HepG2 (cell line): ENCODE measurements around the gene TMCC2. TPM values are rescaled to one million over a fixed set of nuclear protein-coding genes. Genes with fewer than 3 reads are reported as not detected.

Experiments
- BCL6 ChIP-seq: IDR thresholded peaks from 2 replicates; pipeline ENCODE4 v1.6.1; 2016; ENCODE audit warnings: missing genetic modification reagents, missing compliant biosample characterization
- EHMT2 ChIP-seq: fragments of 200-600 bp; sonication (generic); IDR thresholded peaks from 2 replicates; pipeline ENCODE4 v1.7.0; 2017; ENCODE audit warnings: antibody characterized with exemption, low read depth, low read length, borderline replicate concordance
- HNRNPUL1 ChIP-seq: fragments of 200-400 bp; formaldehyde crosslinking; IDR thresholded peaks from 2 replicates; pipeline ENCODE4 v1.6.1; 2017; ENCODE audit warnings: low read depth, mild to moderate bottlenecking, low read length, moderate library complexity
- HOXA3 ChIP-seq: sonication (generic); formaldehyde crosslinking; IDR thresholded peaks from 2 replicates; pipeline ENCODE4 v1.5.0; 2020; ENCODE audit warnings: missing genetic modification reagents
- KAT8 ChIP-seq: IDR thresholded peaks from 2 replicates; pipeline ENCODE4 v1.6.1; 2016; ENCODE audit warnings: missing genetic modification reagents, missing compliant biosample characterization
- KDM1A ChIP-seq: IDR thresholded peaks from 2 replicates; pipeline ENCODE4 v1.6.1; 2016; ENCODE audit warnings: missing compliant biosample characterization
- SCMH1 ChIP-seq: sonication (generic); formaldehyde crosslinking; IDR thresholded peaks from 2 replicates; pipeline ENCODE4 v1.9.0; 2021; ENCODE audit warnings: missing genetic modification reagents, mild to moderate bottlenecking, borderline replicate concordance
- STAT6 ChIP-seq: sonication (generic); formaldehyde crosslinking; IDR thresholded peaks from 2 replicates; pipeline ENCODE4 v1.4.0; 2020; ENCODE audit warnings: missing genetic modification reagents, mild to moderate bottlenecking, borderline replicate concordance
- U2AF2 ChIP-seq: fragments of 200-400 bp; formaldehyde crosslinking; IDR thresholded peaks from 2 replicates; pipeline ENCODE4 v1.6.1; 2017; ENCODE audit warnings: low read depth, mild to moderate bottlenecking, low read length
- ZMAT5 ChIP-seq: sonication (generic); formaldehyde crosslinking; IDR thresholded peaks from 2 replicates; pipeline ENCODE4 v1.5.0; 2020; ENCODE audit warnings: mild to moderate bottlenecking, low read depth, missing genetic modification reagents, borderline replicate concordance
- ZSCAN9 ChIP-seq: IDR thresholded peaks from 2 replicates; pipeline ENCODE4 v1.6.1; 2016; ENCODE audit warnings: borderline replicate concordance
- polyA plus RNA-seq, 8 experiments: library from polyadenylated mRNA; depleted of rRNA in 3 of 8; stranded (reverse) in 7 of 8; unstranded in 1 of 8; fragments of >200 nt; fragmentation: Illumina TruSeq in 4 of 8; extraction: Trizol in 4 of 8; gene quantifications; 2 replicates each; pipeline versions ENCODE4 v1.2.1 to v1.2.3, GENCODE V29; 2011 to 2016; ENCODE audit warnings: low read depth in 4 of 8, missing spikeins in 1 of 8, mixed read lengths in 1 of 8; ENCODE audit not compliant: insufficient read depth in 1 of 8
- total RNA-seq, 5 experiments: library from RNA; depleted of rRNA; stranded (reverse); fragments of >200 nt; fragmentation: Illumina TruSeq; extraction: Trizol; gene quantifications; 2 replicates each; pipeline ENCODE4 v1.2.3, GENCODE V29; 2016; ENCODE audit warnings: low read depth in 1 of 5
- TF ChIP-seq, protein P1 (sequence below): sonication (generic); formaldehyde crosslinking; IDR thresholded peaks from 2 replicates; pipeline ENCODE4 v1.5.0; 2020; ENCODE audit warnings: mild to moderate bottlenecking, missing genetic modification reagents, borderline replicate concordance
- TF ChIP-seq, protein P2 (sequence below): IDR thresholded peaks from 2 replicates; pipeline ENCODE4 v1.6.1; 2012; ENCODE audit warnings: inconsistent platforms
- TF ChIP-seq, protein P3 (sequence below): sonication (generic); formaldehyde crosslinking; IDR thresholded peaks from 2 replicates; pipeline ENCODE4 v1.4.0; 2020; ENCODE audit warnings: missing genetic modification reagents, low read depth, mild to moderate bottlenecking, borderline replicate concordance
- TF ChIP-seq, protein P4 (sequence below): sonication (generic); formaldehyde crosslinking; IDR thresholded peaks from 2 replicates; pipeline ENCODE4 v1.8.1; 2022; ENCODE audit warnings: low read depth, mild to moderate bottlenecking, missing genetic modification reagents

The TMCC2 gene
- total and polyA plus RNA-seq, 2 of the 13 experiments (the other 11 are each of a cell fraction or from before 2014, with no cell fraction given) = 0.12 to 0.24 TPM

DNA sequence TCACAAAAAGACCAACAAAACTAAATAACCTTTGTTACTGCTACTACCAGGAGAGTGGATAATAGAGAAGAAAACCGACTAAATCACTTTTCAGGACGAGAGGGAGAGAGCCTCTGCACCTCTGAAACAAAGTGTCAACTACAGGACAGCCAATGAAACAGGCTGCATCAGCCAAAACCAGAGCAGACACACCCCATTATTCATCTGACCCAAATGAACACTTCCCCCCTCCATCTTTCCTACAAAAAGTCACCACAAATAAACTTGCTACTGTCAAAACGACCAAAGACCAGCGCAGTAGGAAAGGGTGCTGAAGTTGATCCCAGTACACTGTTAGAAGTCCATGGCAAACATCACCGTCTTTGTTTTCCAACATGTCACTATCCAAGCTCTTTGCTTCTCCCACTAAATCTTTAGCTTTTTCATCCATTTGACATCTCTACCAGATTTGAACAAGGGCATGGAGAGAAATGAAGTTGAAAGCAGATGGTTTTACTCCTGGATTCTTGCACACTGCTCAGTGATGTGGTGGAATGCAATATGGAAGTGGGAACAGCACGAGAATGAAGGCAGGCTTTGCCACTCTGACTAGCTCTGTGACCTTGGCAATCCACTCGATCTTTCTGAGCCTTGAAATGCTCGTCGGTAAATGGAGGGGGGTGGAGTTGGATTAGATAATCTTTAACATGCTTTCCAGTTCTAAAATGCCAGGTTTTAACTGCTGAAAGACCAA, 36.7 kb upstream of the TMCC2 start (continued):
- TF ChIP-seq, protein P1, sequence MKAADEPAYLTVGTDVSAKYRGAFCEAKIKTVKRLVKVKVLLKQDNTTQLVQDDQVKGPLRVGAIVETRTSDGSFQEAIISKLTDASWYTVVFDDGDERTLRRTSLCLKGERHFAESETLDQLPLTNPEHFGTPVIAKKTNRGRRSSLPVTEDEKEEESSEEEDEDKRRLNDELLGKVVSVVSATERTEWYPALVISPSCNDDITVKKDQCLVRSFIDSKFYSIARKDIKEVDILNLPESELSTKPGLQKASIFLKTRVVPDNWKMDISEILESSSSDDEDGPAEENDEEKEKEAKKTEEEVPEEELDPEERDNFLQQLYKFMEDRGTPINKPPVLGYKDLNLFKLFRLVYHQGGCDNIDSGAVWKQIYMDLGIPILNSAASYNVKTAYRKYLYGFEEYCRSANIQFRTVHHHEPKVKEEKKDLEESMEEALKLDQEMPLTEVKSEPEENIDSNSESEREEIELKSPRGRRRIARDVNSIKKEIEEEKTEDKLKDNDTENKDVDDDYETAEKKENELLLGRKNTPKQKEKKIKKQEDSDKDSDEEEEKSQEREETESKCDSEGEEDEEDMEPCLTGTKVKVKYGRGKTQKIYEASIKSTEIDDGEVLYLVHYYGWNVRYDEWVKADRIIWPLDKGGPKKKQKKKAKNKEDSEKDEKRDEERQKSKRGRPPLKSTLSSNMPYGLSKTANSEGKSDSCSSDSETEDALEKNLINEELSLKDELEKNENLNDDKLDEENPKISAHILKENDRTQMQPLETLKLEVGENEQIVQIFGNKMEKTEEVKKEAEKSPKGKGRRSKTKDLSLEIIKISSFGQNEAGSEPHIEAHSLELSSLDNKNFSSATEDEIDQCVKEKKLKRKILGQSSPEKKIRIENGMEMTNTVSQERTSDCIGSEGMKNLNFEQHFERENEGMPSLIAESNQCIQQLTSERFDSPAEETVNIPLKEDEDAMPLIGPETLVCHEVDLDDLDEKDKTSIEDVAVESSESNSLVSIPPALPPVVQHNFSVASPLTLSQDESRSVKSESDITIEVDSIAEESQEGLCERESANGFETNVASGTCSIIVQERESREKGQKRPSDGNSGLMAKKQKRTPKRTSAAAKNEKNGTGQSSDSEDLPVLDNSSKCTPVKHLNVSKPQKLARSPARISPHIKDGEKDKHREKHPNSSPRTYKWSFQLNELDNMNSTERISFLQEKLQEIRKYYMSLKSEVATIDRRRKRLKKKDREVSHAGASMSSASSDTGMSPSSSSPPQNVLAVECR = peak; percentile 25; the same call in 1 of the 2 replicates
- TF ChIP-seq KDM1A (CRISPR knock-in tag) (0 out of 2 replicates have a peak, but pooled peaks have one; percentile 26), HOXA3 (peak; percentile 61; the same call in 1 of the 2 replicates), SCMH1 (CRISPR knock-in tag) (no peak), ZMAT5 (CRISPR knock-in tag) (no peak), KAT8 (CRISPR knock-in tag) (peak; percentile 28; the same call in 1 of the 2 replicates), STAT6 (CRISPR knock-in tag) (0 out of 2 replicates have a peak, but pooled peaks have one; percentile 64), BCL6 (CRISPR knock-in tag) (peak; percentile 58), U2AF2 (no peak), ZSCAN9 (CRISPR knock-in tag) (peak; percentile 56; the same call in 1 of the 2 replicates), EHMT2 (0 out of 2 replicates have a peak, but pooled peaks have one; percentile 55), HNRNPUL1 (no peak)
- TF ChIP-seq, protein P2, sequence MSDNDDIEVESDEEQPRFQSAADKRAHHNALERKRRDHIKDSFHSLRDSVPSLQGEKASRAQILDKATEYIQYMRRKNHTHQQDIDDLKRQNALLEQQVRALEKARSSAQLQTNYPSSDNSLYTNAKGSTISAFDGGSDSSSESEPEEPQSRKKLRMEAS = peak; percentile 52; the same call in 1 of the 2 replicates
- TF ChIP-seq, protein P3, sequence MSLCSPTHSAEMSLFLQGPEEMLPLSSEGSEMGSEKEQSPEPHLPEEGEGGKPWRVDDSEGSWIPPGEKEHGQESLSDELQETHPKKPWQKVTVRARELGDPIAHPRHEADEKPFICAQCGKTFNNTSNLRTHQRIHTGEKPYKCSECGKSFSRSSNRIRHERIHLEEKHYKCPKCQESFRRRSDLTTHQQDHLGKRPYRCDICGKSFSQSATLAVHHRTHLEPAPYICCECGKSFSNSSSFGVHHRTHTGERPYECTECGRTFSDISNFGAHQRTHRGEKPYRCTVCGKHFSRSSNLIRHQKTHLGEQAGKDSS (CRISPR knock-in tag) = no peak
- TF ChIP-seq, protein P4, sequence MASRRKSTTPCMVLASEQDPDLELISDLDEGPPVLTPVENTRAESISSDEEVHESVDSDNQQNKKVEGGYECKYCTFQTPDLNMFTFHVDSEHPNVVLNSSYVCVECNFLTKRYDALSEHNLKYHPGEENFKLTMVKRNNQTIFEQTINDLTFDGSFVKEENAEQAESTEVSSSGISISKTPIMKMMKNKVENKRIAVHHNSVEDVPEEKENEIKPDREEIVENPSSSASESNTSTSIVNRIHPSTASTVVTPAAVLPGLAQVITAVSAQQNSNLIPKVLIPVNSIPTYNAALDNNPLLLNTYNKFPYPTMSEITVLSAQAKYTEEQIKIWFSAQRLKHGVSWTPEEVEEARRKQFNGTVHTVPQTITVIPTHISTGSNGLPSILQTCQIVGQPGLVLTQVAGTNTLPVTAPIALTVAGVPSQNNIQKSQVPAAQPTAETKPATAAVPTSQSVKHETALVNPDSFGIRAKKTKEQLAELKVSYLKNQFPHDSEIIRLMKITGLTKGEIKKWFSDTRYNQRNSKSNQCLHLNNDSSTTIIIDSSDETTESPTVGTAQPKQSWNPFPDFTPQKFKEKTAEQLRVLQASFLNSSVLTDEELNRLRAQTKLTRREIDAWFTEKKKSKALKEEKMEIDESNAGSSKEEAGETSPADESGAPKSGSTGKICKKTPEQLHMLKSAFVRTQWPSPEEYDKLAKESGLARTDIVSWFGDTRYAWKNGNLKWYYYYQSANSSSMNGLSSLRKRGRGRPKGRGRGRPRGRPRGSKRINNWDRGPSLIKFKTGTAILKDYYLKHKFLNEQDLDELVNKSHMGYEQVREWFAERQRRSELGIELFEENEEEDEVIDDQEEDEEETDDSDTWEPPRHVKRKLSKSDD (CRISPR knock-in tag) = no peak
